ENCODE results near the gene SERTAD3. TPM values are rescaled to one million over a fixed set of nuclear protein-coding genes. Genes with fewer than 3 reads are reported as not detected.
"Not testable (repeated sequence)": the region's sequence is repeated elsewhere in the genome, so short reads cannot be mapped to it uniquely, and the experiment has no call there.

SERTAD3 gene
- total and polyA plus RNA-seq, 10 of the 15 experiments (the other 5 are each of a cell fraction or from before 2014, with no cell fraction given) = 4.2 to 22.4 (median 13.7) TPM

GRCh38 chr19:40428197-40428596 is 15.9 kb downstream of the SERTAD3 start:
- FAIRE-seq; H3K4me1 ChIP-seq (ENCODE audit: control insufficient read depth, insufficient read depth, low read length); H3K4me3 ChIP-seq; H4K20me1 ChIP-seq (ENCODE audit: control insufficient read depth, insufficient read depth); H3K36me3 ChIP-seq (ENCODE audit: control insufficient read depth in 2 of 2, insufficient read depth in 2 of 2, low read length in 1 of 2); H2AFZ ChIP-seq (ENCODE audit: control insufficient read depth, low read depth, low read length); SMC1A ChIA-PET (ENCODE audit: uncharacterized antibody, unreplicated experiment); H3K9me3 ChIP-seq (replicated peaks; ENCODE audit: control insufficient read depth, insufficient read depth, low read length); H3K27me3 ChIP-seq (replicated peaks in 1 of 2; ENCODE audit: control insufficient read depth in 2 of 2, insufficient read depth in 2 of 2, low read length in 1 of 2); H3K4me2 ChIP-seq (ENCODE audit: control insufficient read depth, insufficient read depth); DNase-seq (ENCODE audit: low read depth, low spot score); H3K27ac ChIP-seq (ENCODE audit: control insufficient read depth, insufficient read depth); H3K9ac ChIP-seq (ENCODE audit: control insufficient read depth, insufficient read depth, low read length); in situ Hi-C loops (cut with MboI); intact Hi-C loops (cut with micrococcal nuclease; ENCODE audit: unreplicated experiment); ATAC-seq; BruUV-seq (replicated peaks): not testable (repeated sequence)
- CTCF ChIA-PET = interaction anchor here (0.8 kb wide), 1 partner anchor 9 kb away, joined by 3 read pairs; no protein-coding TSS in a partner anchor
- RAD21 ChIA-PET (ENCODE audit: unreplicated experiment) = interaction anchor here (1.5 kb wide), 1 partner anchor 80 kb away, joined by 6 read pairs; the partner anchor contains the start of genes C19orf47 and PLD3
- WGBS (ENCODE audit: insufficient coverage, insufficient replicate concordance, low lambda C conversion rate, missing lambda C conversion rate) = 89% methylated on average over 7 of the region's 7 CpGs
- POLR2A ChIA-PET = interaction anchor here (0.7 to 3.3 kb wide), 3 partner anchors 15 to 103 kb away, joined by 3 to 49 read pairs (median 4); partner anchors contain the start of gene SERTAD3
- peaks cover 16% of the 10 kb centered on the region for H3K79me2 ChIP-seq (ENCODE audit: control insufficient read depth, insufficient read depth, low read length)

GRCh38 chr19:40425450-40426287 is 18.5 kb downstream of the SERTAD3 start, which contains the start of gene SERTAD1:
Gene SERTAD1 (minus strand): TSS chr19:40425992. CDS start chr19:40423546, 2,446 bp downstream.
- ATAC-seq = peak; percentile 90
- POLR2A ChIA-PET = interaction anchor here (0.5 to 5.5 kb wide), 20 partner anchors 9 to 1562 kb away, joined by 3 to 55 read pairs (median 6); partner anchors contain the start of genes BLVRB, C19orf47, PLD3 and SERTAD3
- Histone ChIP-seq H3K4me1 (ENCODE audit: control insufficient read depth, insufficient read depth, low read length) (no peaks in the 10 kb centered on the region), H3K27me3 (replicated peaks in 1 of 2; ENCODE audit: control insufficient read depth in 2 of 2, insufficient read depth in 2 of 2, low read length in 1 of 2) (no peaks in the 10 kb centered on the region), H3K27ac (ENCODE audit: control insufficient read depth, insufficient read depth) (peak within 1 kb of the TSS; percentile 84), H3K4me3 (peak within 1 kb of the TSS; percentile 97), H3K4me2 (ENCODE audit: control insufficient read depth, insufficient read depth) (peak within 1 kb of the TSS; percentile 85), H3K9ac (ENCODE audit: control insufficient read depth, insufficient read depth, low read length) (peak within 1 kb of the TSS; percentile 74), H3K36me3 (ENCODE audit: control insufficient read depth in 2 of 2, insufficient read depth in 2 of 2, low read length in 1 of 2) (peaks cover 0 to 6% of the 10 kb centered on the region in 2 experiments; a peak in 2 of 4 replicates), H4K20me1 (ENCODE audit: control insufficient read depth, insufficient read depth) (no peaks in the 10 kb centered on the region), H2AFZ (ENCODE audit: control insufficient read depth, low read depth, low read length) (peak within 1 kb of the TSS; percentile 93), H3K79me2 (ENCODE audit: control insufficient read depth, insufficient read depth, low read length) (peaks cover 27% of the 10 kb centered on the region), H3K9me3 (replicated peaks; ENCODE audit: control insufficient read depth, insufficient read depth, low read length) (no peaks in the 10 kb centered on the region)
- peak; percentile 99 for FAIRE-seq
- RAD21 ChIA-PET (ENCODE audit: unreplicated experiment) = interaction anchor here (0.5 to 2.3 kb wide), 16 partner anchors 9 to 178 kb away, joined by 3 to 25 read pairs (median 4); partner anchors contain the start of genes BLVRB, PLD3 and SERTAD3
- CTCF ChIA-PET = interaction anchor here (0.6 to 7.1 kb wide), 16 partner anchors 8 to 1448 kb away, joined by 3 to 67 read pairs (median 4); partner anchors contain the start of genes BLVRB and SERTAD3
- under 1% methylated on average over 50 of the region's 75 CpGs for WGBS (ENCODE audit: insufficient coverage, insufficient replicate concordance, low lambda C conversion rate, missing lambda C conversion rate)
- SMC1A ChIA-PET (ENCODE audit: uncharacterized antibody, unreplicated experiment) = interaction anchor here (0.7 to 2.2 kb wide), 8 partner anchors 9 to 96 kb away, joined by 3 to 22 read pairs (median 5); partner anchors contain the start of gene SERTAD3
- intact Hi-C loops (cut with micrococcal nuclease; ENCODE audit: unreplicated experiment) (loop anchor here (1.0 kb wide), 1 partner anchor 19 kb away; the partner anchor contains the start of gene SERTAD3), in situ Hi-C loops (cut with MboI) (no loop called here)
- BruUV-seq (replicated peaks) = TSS peak; percentile 85
- DNase-seq (ENCODE audit: low read depth, low spot score) = peak; percentile 96
- TF ChIP-seq MTA3 (IDR thresholded peaks at IDR 0.05; ENCODE audit: borderline replicate concordance, low read length) (no peak), IRF5 (IDR thresholded peaks at IDR 0.05; ENCODE audit: borderline replicate concordance) (no peak), NR2C1 (IDR thresholded peaks at IDR 0.05) (peak; percentile 26; the same call in 1 of the 2 replicates), ZSCAN29 (IDR thresholded peaks at IDR 0.05) (no peak), NR2F1 (conservative IDR thresholded peaks at IDR 0.05) (peak; percentile 98), RUNX3 (IDR thresholded peaks at IDR 0.05; ENCODE audit: low read length) (no peak; the same call in 1 of the 2 replicates), BACH1 (IDR thresholded peaks at IDR 0.05; ENCODE audit: borderline replicate concordance) (peak; percentile 99), ZNF217 (IDR thresholded peaks at IDR 0.05) (peak; percentile 82; the same call in 1 of the 2 replicates), TBL1XR1 (IDR thresholded peaks at IDR 0.05; ENCODE audit: low read depth, low read length) (no peak), ZBED1 (IDR thresholded peaks at IDR 0.05; ENCODE audit: borderline replicate concordance) (peak; percentile 99; the same call in 1 of the 2 replicates), NRF1 (conservative IDR thresholded peaks at IDR 0.05; ENCODE audit: low read depth, low read length) (peak; percentile 90), SREBF1 (IDR thresholded peaks at IDR 0.05; ENCODE audit: low read length) (no peak), PAX5 (IDR thresholded peaks at IDR 0.05; ENCODE audit: borderline replicate concordance, low read depth, low read length) (no peak)

All from GM12878 (cell line).